GM12878 (cell line): ENCODE measurements around the gene ADAM33. TPM values are rescaled to one million over a fixed set of nuclear protein-coding genes. Genes with fewer than 3 reads are reported as not detected.

Source experiments
- ATAC-seq: fragments of 200-7000 bp; cut with Tn5 transposase; 3 replicates; pipeline ENCODE4 v1.9.1; 2020; ENCODE audit warnings: mild to moderate bottlenecking, moderate library complexity
- BruUV-seq: library from RNA; stranded (reverse); fragments of 400-500 nt; replicated peaks from 2 replicates; lab custom pipeline; 2021; lab: Mats Ljungman, UMichigan
- CTCF ChIA-PET: fragments of 300-600 bp; sonication (Branson Sonifier 250); formaldehyde crosslinking; extraction: SDS; loops from one replicate; lab custom pipeline; 2021; ENCODE audit warnings: inconsistent platforms; lab: Yijun Ruan, JAX
- POLR2A ChIA-PET: fragments of 350-600 bp; formaldehyde crosslinking; extraction: SDS; loops from one replicate; lab custom pipeline; 2021; ENCODE audit warnings: inconsistent platforms; lab: Charles Lee
- RAD21 ChIA-PET: fragments of 300-600 bp; sonication (Branson Sonifier 250); formaldehyde crosslinking; loops from one replicate; lab custom pipeline; 2023; ENCODE audit warnings: antibody characterized with exemption; ENCODE audit not compliant: unreplicated experiment; lab: Charles Lee
- SMC1A ChIA-PET: fragments of 300-600 bp; sonication (Branson Sonifier 250); formaldehyde crosslinking; loops from one replicate; lab custom pipeline; 2023; ENCODE audit not compliant: unreplicated experiment, uncharacterized antibody; lab: Charles Lee
- DNase-seq: peaks from one replicate; pipeline ENCODE4 v3.0.0-alpha.2; 2011; ENCODE audit warnings: low read depth, low spot score
- FAIRE-seq: peaks from 3 replicates; lab custom pipeline; 2011; peaks lifted over from hg19 to GRCh38; lab: Jason Lieb, UNC
- H2AFZ ChIP-seq: 2 replicates; pipeline ENCODE4 v1.6.0; 2011; ENCODE audit warnings: low read depth, low read length, control low read depth; ENCODE audit not compliant: control insufficient read depth
- H3K27ac ChIP-seq: 2 replicates; pipeline ENCODE4 v1.5.1; 2011; ENCODE audit warnings: control low read depth; ENCODE audit not compliant: control insufficient read depth, insufficient read depth
- H3K27me3 ChIP-seq, 2 experiments: replicated peaks in 1 of 2; 2 replicates each; pipeline versions ENCODE4 v1.6.0 to v1.6.1; 2011; ENCODE audit warnings: low read length in 1 of 2; ENCODE audit not compliant: control insufficient read depth in 2 of 2, insufficient read depth in 2 of 2
- H3K36me3 ChIP-seq, 2 experiments: 2 replicates each; pipeline ENCODE4 v1.5.1; 2011; ENCODE audit warnings: low read length in 1 of 2; ENCODE audit not compliant: control insufficient read depth in 2 of 2, insufficient read depth in 2 of 2
- H3K4me1 ChIP-seq: 2 replicates; pipeline ENCODE4 v1.6.1; 2011; ENCODE audit warnings: mild to moderate bottlenecking, low read length, moderate library complexity, mixed read lengths; ENCODE audit not compliant: control insufficient read depth, insufficient read depth
- H3K4me2 ChIP-seq: 2 replicates; pipeline ENCODE4 v1.6.0; 2011; ENCODE audit warnings: control low read depth; ENCODE audit not compliant: control insufficient read depth, insufficient read depth
- H3K4me3 ChIP-seq: fragments of 200-600 bp; sonication (generic); 2 replicates; pipeline ENCODE4 v1.5.1; 2016
- H3K79me2 ChIP-seq: 2 replicates; pipeline ENCODE4 v1.6.0; 2011; ENCODE audit warnings: low read length; ENCODE audit not compliant: control insufficient read depth, insufficient read depth
- H3K9ac ChIP-seq: 2 replicates; pipeline ENCODE4 v1.8.0; 2011; ENCODE audit warnings: low read length, control low read depth, mixed read lengths; ENCODE audit not compliant: control insufficient read depth, insufficient read depth
- H3K9me3 ChIP-seq: replicated peaks from 3 replicates; pipeline ENCODE4 v1.5.1; 2011; ENCODE audit warnings: mild to moderate bottlenecking, low read length; ENCODE audit not compliant: control insufficient read depth, insufficient read depth
- H4K20me1 ChIP-seq: 2 replicates; pipeline ENCODE4 v1.6.0; 2011; ENCODE audit not compliant: control insufficient read depth, insufficient read depth
- ASH2L ChIP-seq: fragments of 300-600, 200-600 bp; sonication (generic); IDR thresholded peaks from 2 replicates; pipeline ENCODE4 v1.6.1; 2017; ENCODE audit warnings: low read depth, mild to moderate bottlenecking, borderline replicate concordance
- BCL11A ChIP-seq: IDR thresholded peaks from 2 replicates; pipeline ENCODE4 v1.6.1; 2011; ENCODE audit warnings: low read depth, low read length
- BCLAF1 ChIP-seq: fragments of 450-650 bp; IDR thresholded peaks from 2 replicates; pipeline ENCODE4 v1.6.1; 2017; ENCODE audit warnings: antibody characterized with exemption, mild to moderate bottlenecking, moderate library complexity
- BHLHE40 ChIP-seq, 2 experiments: fragments of 450-650 bp in 1 of 2; IDR thresholded peaks; 2 replicates each; pipeline ENCODE4 v1.6.1; 2011 to 2017; ENCODE audit warnings: low read depth in 2 of 2, borderline replicate concordance in 1 of 2, improper control_type of control experiment in 1 of 2, low read length in 1 of 2, mild to moderate bottlenecking in 1 of 2
- CBFB ChIP-seq: IDR thresholded peaks from 2 replicates; pipeline ENCODE4 v1.6.1; 2016; ENCODE audit warnings: antibody characterized with exemption, low read depth
- FOS ChIP-seq: IDR thresholded peaks from 3 replicates; pipeline ENCODE4 v1.6.1; 2011; ENCODE audit warnings: borderline replicate concordance; ENCODE audit not compliant: insufficient read length; ENCODE audit errors: extremely low read depth
- HDAC6 ChIP-seq: fragments of 200-600 bp; sonication (generic); IDR thresholded peaks from one replicate; pipeline ENCODE4 v1.8.0; 2017; ENCODE audit warnings: antibody characterized with exemption; ENCODE audit not compliant: unreplicated experiment
- JUND ChIP-seq: IDR thresholded peaks from 2 replicates; pipeline ENCODE4 v1.6.1; 2012; ENCODE audit warnings: low read depth, mild to moderate bottlenecking, low read length, improper control_type of control experiment, moderate library complexity
- NFYB ChIP-seq: IDR thresholded peaks from 2 replicates; pipeline ENCODE4 v1.6.1; 2011; ENCODE audit warnings: low read depth, mild to moderate bottlenecking, low read length, improper control_type of control experiment, moderate library complexity; ENCODE audit not compliant: insufficient read depth
- NR2C1 ChIP-seq: fragments of 450-650 bp; IDR thresholded peaks from 2 replicates; pipeline ENCODE4 v1.6.1; 2017; ENCODE audit warnings: antibody characterized with exemption, mild to moderate bottlenecking, moderate library complexity
- NR2C2 ChIP-seq: IDR thresholded peaks from 2 replicates; pipeline ENCODE4 v1.6.1; 2011; ENCODE audit warnings: borderline replicate concordance, low read depth; ENCODE audit not compliant: control insufficient read depth, insufficient read length
- PAX5 ChIP-seq: IDR thresholded peaks from 2 replicates; pipeline ENCODE4 v1.6.1; 2011; ENCODE audit warnings: low read depth, low read length, borderline replicate concordance
- RUNX3 ChIP-seq: IDR thresholded peaks from 2 replicates; pipeline ENCODE4 v1.6.1; 2012; ENCODE audit warnings: low read length, inconsistent platforms
- SMARCA5 ChIP-seq: fragments of 450-650 bp; IDR thresholded peaks from 2 replicates; pipeline ENCODE4 v1.6.1; 2017; ENCODE audit warnings: mild to moderate bottlenecking
- TBL1XR1 ChIP-seq: IDR thresholded peaks from 2 replicates; pipeline ENCODE4 v1.6.1; 2012; ENCODE audit warnings: low read depth, low read length, improper control_type of control experiment
- WGBS: methylation state at CpG from one replicate; pipeline ENCODE4 v1.1.6; 2016; ENCODE audit warnings: low lambda C conversion rate; ENCODE audit not compliant: insufficient replicate concordance, insufficient coverage; ENCODE audit errors: missing lambda C conversion rate; 5-methylcytosine and 5-hydroxymethylcytosine counted together
- in situ Hi-C: fragments of 300-500 bp; cut with MboI; formaldehyde crosslinking; loops from 9 replicates; pipeline ENCODE4 v1.14.3; 2018; ENCODE audit warnings: mixed read lengths
- intact Hi-C: fragments of 100-400 bp; cut with micrococcal nuclease; formaldehyde crosslinking; loops from one replicate; pipeline ENCODE4 v1.14.2; 2022; ENCODE audit not compliant: unreplicated experiment
- polyA plus RNA-seq, 11 experiments: library from polyadenylated mRNA; depleted of rRNA in 4 of 11; unstranded in 6 of 11; stranded (reverse) in 5 of 11; fragments of >200 nt; fragmentation: Nextera tagmentation in 4 of 11; fragmentation: Illumina TruSeq in 1 of 11; extraction: Ambion mirVana in 4 of 11; extraction: Trizol in 1 of 11; gene quantifications; 1 replicate in 1 of 11; 2 replicates in 10 of 11; pipeline versions ENCODE4 v1.2.1 to v1.2.3, GENCODE V29; 2011 to 2016; ENCODE audit warnings: inconsistent platforms in 2 of 11, missing spikeins in 2 of 11, low read depth in 1 of 11
- total RNA-seq, 4 experiments: library from RNA; depleted of rRNA in 3 of 4; stranded (reverse); fragments of >200 nt in 3 of 4; fragmentation: Illumina TruSeq in 1 of 4; extraction: Trizol in 1 of 4; gene quantifications; 2 replicates each; pipeline versions ENCODE4 v1.2.1 to v1.2.3, GENCODE V29; 2013 to 2021

ADAM33 gene
- total and polyA plus RNA-seq, 10 of the 15 experiments (the other 5 are each of a cell fraction or from before 2014, with no cell fraction given): not detected

- Histone ChIP-seq H3K27me3 (peaks cover 0 to 5% of the 10 kb centered on the region in 2 experiments; a peak in 2 of 4 replicates), H3K4me3 (no peak overlapping the region), H3K9me3 (no peaks in the 10 kb centered on the region), H3K4me1 (no peaks in the 10 kb centered on the region; the same call in 1 of the 2 replicates), H3K36me3 (no peaks in the 10 kb centered on the region), H3K79me2 (no peaks in the 10 kb centered on the region), H3K9ac (no peak overlapping the region), H4K20me1 (no peaks in the 10 kb centered on the region; the same call in 1 of the 2 replicates), H3K27ac (no peak overlapping the region), H2AFZ (no peak overlapping the region), H3K4me2 (no peak overlapping the region)
- no TSS peak for BruUV-seq
- intact Hi-C loops (no loop called here), in situ Hi-C loops (no loop called here)
- ATAC-seq (no peak), DNase-seq (no peak), FAIRE-seq (no peak)
- ChIA-PET SMC1A (no interaction called here), RAD21 (no interaction called here), CTCF (no interaction called here), POLR2A (no interaction called here)
- peak; percentile 83 for TF ChIP-seq HDAC6
- TF ChIP-seq PAX5: no peak
- TF ChIP-seq BCL11A: no peak
- TF ChIP-seq RUNX3: no peak
- TF ChIP-seq ASH2L: no peak
- TF ChIP-seq JUND: no peak
- TF ChIP-seq FOS: no peak
- WGBS: 19% methylated on average over 56 of the region's 58 CpGs
Measured at GRCh38 chr20:3672547-3673171, 9.2 kb downstream of the ADAM33 start.

- H3K27me3 ChIP-seq: peaks cover 0 to 5% of the 10 kb centered on the region in 2 experiments; a peak in 2 of 4 replicates
- in situ Hi-C loops: no loop called here
- 50% methylated on average over 23 of the region's 23 CpGs for WGBS
- ChIA-PET RAD21 (no interaction called here), POLR2A (no interaction called here), CTCF (no interaction called here), SMC1A (no interaction called here)
- H3K4me3 ChIP-seq: no peak overlapping the region
- no peak overlapping the region for H2AFZ ChIP-seq
- H3K4me1 ChIP-seq: no peaks in the 10 kb centered on the region; the same call in 1 of the 2 replicates
- no peaks in the 10 kb centered on the region for H3K79me2 ChIP-seq
- H3K9ac ChIP-seq: no peak overlapping the region
- ATAC-seq (no peak), DNase-seq (no peak), FAIRE-seq (no peak)
- H3K9me3 ChIP-seq: no peaks in the 10 kb centered on the region
- H3K36me3 ChIP-seq: no peaks in the 10 kb centered on the region
- intact Hi-C loops: no loop called here
- BruUV-seq: no TSS peak
- no peak overlapping the region for H3K4me2 ChIP-seq
- no peak overlapping the region for H3K27ac ChIP-seq
- no peaks in the 10 kb centered on the region; the same call in 1 of the 2 replicates for H4K20me1 ChIP-seq
- TF ChIP-seq TBL1XR1 (no peak), NFYB (no peak), BHLHE40 (IDR thresholded peaks at IDR 0.05; ENCODE audit: borderline replicate concordance in 1 of 2, low read depth in 2 of 2, low read length in 1 of 2) (no peak), CBFB (no peak), NR2C2 (no peak), NR2C1 (no peak), SMARCA5 (no peak), BCLAF1 (no peak)
Measured at GRCh38 chr20:3671986-3672546, 9.7 kb downstream of the ADAM33 start.
